C4-2B (cell line): ENCODE data around the gene FAM118A.

ENCODE experiments used
- ZFX ChIP-seq: fragments of 450-650 bp; IDR thresholded peaks from 2 replicates; pipeline ENCODE4 v1.6.1; 2017
- TF ChIP-seq, protein P1 (sequence below): fragments of 450-650 bp; conservative IDR thresholded peaks from 2 replicates; pipeline ENCODE4 v1.5.1; 2017; ENCODE audit warnings: mild to moderate bottlenecking

DNA sequence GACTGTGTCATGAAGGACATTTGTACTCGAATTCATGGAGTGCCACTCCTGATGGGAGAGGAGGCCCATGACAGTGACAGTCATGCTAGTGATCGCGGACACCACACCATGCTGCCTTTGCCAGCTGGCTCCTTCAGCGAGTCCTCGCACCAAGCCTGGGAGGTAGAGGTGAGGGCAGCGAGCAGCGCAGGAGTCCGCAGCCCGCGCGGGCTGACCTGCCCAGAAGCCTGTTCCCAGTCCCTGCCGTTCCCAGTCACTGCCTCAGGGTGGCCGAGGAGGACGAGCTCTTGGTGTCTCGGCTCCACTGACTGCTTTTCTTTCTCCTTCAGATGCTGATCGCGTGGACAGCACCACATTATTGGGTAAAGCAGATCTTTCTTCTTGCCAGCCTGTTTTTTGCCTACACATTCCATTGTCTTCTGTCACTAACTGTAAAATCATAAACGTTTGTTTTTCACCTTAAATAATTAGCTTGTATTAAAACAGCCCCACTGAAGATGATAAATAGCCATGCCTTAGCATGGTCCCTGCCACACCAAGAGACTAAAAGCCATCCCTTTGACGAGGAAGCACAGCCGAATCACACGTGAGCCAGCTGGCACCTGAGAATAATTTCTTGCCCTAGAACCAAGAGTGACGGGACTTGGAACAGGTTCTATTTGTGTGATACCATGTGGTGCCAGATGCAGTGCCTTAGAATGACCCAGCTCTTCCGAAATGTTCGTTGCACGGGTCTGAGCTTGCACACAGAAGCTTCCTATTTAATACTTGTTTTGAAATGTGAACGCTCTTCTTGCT lies 25.5 kb downstream of the FAM118A start:
- TF ChIP-seq, protein P1, sequence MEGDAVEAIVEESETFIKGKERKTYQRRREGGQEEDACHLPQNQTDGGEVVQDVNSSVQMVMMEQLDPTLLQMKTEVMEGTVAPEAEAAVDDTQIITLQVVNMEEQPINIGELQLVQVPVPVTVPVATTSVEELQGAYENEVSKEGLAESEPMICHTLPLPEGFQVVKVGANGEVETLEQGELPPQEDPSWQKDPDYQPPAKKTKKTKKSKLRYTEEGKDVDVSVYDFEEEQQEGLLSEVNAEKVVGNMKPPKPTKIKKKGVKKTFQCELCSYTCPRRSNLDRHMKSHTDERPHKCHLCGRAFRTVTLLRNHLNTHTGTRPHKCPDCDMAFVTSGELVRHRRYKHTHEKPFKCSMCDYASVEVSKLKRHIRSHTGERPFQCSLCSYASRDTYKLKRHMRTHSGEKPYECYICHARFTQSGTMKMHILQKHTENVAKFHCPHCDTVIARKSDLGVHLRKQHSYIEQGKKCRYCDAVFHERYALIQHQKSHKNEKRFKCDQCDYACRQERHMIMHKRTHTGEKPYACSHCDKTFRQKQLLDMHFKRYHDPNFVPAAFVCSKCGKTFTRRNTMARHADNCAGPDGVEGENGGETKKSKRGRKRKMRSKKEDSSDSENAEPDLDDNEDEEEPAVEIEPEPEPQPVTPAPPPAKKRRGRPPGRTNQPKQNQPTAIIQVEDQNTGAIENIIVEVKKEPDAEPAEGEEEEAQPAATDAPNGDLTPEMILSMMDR, result no peak; the same call in 1 of the 2 replicates
- no peak for TF ChIP-seq ZFX
